Measurements from ENCODE around the gene ANKMY1.

Gene ANKMY1

GRCh38 chr2:240518981-240519380, 38.8 kb downstream of the ANKMY1 start:
- Histone ChIP-seq H3K27me3 (ENCODE audit: low read length) (no peaks in the 10 kb centered on the region), H3K9me2 (replicated peaks; ENCODE audit: insufficient read depth, low read length) (no peaks in the 10 kb centered on the region), H3K9me3 (ENCODE audit: insufficient read depth, low read length) (no peaks in the 10 kb centered on the region), H3F3A (ENCODE audit: insufficient read depth) (no peaks in the 10 kb centered on the region), H3K27ac (ENCODE audit: low read depth, low read length) (no peak overlapping the region), H3K9ac (ENCODE audit: low read length) (no peak overlapping the region), H3K36me3 (ENCODE audit: low read length) (peaks cover 4% of the 10 kb centered on the region; the same call in 1 of the 2 replicates), H4K20me1 (ENCODE audit: low read depth, low read length) (no peaks in the 10 kb centered on the region), H2AFZ (ENCODE audit: low read depth, low read length, severe bottlenecking) (no peak overlapping the region), H3K79me2 (ENCODE audit: insufficient read depth, low read length) (no peaks in the 10 kb centered on the region), H3K4me3 (ENCODE audit: insufficient read depth, low read length, poor library complexity, severe bottlenecking) (no peak overlapping the region), H3K4me2 (ENCODE audit: low read depth, low read length, poor library complexity, severe bottlenecking) (no peak overlapping the region)
- TF ChIP-seq, protein P1, sequence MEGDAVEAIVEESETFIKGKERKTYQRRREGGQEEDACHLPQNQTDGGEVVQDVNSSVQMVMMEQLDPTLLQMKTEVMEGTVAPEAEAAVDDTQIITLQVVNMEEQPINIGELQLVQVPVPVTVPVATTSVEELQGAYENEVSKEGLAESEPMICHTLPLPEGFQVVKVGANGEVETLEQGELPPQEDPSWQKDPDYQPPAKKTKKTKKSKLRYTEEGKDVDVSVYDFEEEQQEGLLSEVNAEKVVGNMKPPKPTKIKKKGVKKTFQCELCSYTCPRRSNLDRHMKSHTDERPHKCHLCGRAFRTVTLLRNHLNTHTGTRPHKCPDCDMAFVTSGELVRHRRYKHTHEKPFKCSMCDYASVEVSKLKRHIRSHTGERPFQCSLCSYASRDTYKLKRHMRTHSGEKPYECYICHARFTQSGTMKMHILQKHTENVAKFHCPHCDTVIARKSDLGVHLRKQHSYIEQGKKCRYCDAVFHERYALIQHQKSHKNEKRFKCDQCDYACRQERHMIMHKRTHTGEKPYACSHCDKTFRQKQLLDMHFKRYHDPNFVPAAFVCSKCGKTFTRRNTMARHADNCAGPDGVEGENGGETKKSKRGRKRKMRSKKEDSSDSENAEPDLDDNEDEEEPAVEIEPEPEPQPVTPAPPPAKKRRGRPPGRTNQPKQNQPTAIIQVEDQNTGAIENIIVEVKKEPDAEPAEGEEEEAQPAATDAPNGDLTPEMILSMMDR (IDR thresholded peaks at IDR 0.05; ENCODE audit: insufficient read depth, low read length, poor library complexity, severe bottlenecking) = no peak
- no peak for TF ChIP-seq EZH2phosphoT487 (conservative IDR thresholded peaks at IDR 0.05; ENCODE audit: low read length)

DNA sequence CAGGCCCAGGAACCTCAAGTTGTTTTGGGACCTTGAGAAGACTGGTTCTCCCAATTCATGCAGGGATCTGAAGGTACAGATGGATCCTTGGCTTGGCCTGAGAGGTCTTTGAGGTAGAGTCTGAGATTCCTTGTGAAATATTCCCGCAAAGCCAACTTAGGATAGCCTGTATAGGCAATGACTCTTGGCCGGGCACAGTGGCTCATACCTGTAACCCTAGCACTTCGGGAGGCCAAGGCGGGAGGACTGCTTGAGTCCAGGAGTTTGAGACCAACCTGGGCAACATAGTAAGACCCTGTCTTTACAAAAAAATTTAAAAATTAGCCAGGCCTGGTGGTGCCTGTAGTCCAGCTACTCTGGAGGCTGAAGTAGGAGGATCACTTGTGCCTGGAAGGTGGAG, 40.4 kb downstream of the ANKMY1 start:
- H3K79me2 ChIP-seq (ENCODE audit: insufficient read depth, low read length) = no peaks in the 10 kb centered on the region
- no peaks in the 10 kb centered on the region for H3K36me3 ChIP-seq (ENCODE audit: low read length)
- H2AFZ ChIP-seq (ENCODE audit: low read depth, low read length, severe bottlenecking) = no peak overlapping the region
- H3K4me2 ChIP-seq (ENCODE audit: low read depth, low read length, poor library complexity, severe bottlenecking) = no peak overlapping the region
- H3F3A ChIP-seq (ENCODE audit: insufficient read depth) = no peaks in the 10 kb centered on the region
- H3K9me2 ChIP-seq (replicated peaks; ENCODE audit: insufficient read depth, low read length) = no peaks in the 10 kb centered on the region
- no peak overlapping the region for H3K27ac ChIP-seq (ENCODE audit: low read depth, low read length)
- H3K27me3 ChIP-seq (ENCODE audit: low read length) = no peaks in the 10 kb centered on the region
- no peaks in the 10 kb centered on the region for H3K9me3 ChIP-seq (ENCODE audit: insufficient read depth, low read length)
- TF ChIP-seq, protein P1 (IDR thresholded peaks at IDR 0.05; ENCODE audit: insufficient read depth, low read length, poor library complexity, severe bottlenecking) = no peak
- TF ChIP-seq EZH2phosphoT487 (conservative IDR thresholded peaks at IDR 0.05; ENCODE audit: low read length) = no peak
- H4K20me1 ChIP-seq (ENCODE audit: low read depth, low read length) = no peaks in the 10 kb centered on the region
- H3K4me3 ChIP-seq (ENCODE audit: insufficient read depth, low read length, poor library complexity, severe bottlenecking) = no peak overlapping the region
- no peak overlapping the region for H3K9ac ChIP-seq (ENCODE audit: low read length)

DNA sequence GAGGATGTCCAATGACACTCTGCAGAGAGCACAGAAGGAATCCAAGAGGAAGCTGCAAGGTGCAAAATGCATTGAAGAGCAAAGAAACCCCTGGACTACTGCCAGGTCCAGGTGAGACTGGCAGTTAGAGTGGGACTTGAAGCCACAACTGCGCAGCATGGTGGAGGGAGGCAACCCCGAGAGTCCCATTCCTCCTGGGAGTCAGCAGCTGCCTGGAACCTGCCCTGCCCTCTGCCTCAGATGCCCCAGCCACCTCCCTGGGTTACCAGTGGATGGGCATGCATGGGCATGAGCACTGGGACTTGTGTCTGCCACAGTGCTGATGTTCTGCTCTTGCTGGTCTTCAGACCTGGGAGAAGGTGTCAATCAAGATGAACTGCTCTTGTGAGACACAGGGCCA, 43.2 kb downstream of the ANKMY1 start:
- H3K4me2 ChIP-seq (ENCODE audit: low read depth, low read length, poor library complexity, severe bottlenecking) = no peak overlapping the region
- no peaks in the 10 kb centered on the region for H3K9me3 ChIP-seq (ENCODE audit: insufficient read depth, low read length)
- no peak overlapping the region for H3K9ac ChIP-seq (ENCODE audit: low read length)
- no peak overlapping the region for H3K4me3 ChIP-seq (ENCODE audit: insufficient read depth, low read length, poor library complexity, severe bottlenecking)
- TF ChIP-seq, protein P1 (IDR thresholded peaks at IDR 0.05; ENCODE audit: insufficient read depth, low read length, poor library complexity, severe bottlenecking) = no peak
- TF ChIP-seq EZH2phosphoT487 (conservative IDR thresholded peaks at IDR 0.05; ENCODE audit: low read length) = no peak
- no peaks in the 10 kb centered on the region for H3K79me2 ChIP-seq (ENCODE audit: insufficient read depth, low read length)
- H4K20me1 ChIP-seq (ENCODE audit: low read depth, low read length) = no peaks in the 10 kb centered on the region
- no peaks in the 10 kb centered on the region for H3F3A ChIP-seq (ENCODE audit: insufficient read depth)
- H3K27ac ChIP-seq (ENCODE audit: low read depth, low read length) = peak overlapping the region; percentile 20; the same call in 1 of the 2 replicates
- no peaks in the 10 kb centered on the region for H3K36me3 ChIP-seq (ENCODE audit: low read length)
- no peaks in the 10 kb centered on the region for H3K27me3 ChIP-seq (ENCODE audit: low read length)
- no peak overlapping the region for H2AFZ ChIP-seq (ENCODE audit: low read depth, low read length, severe bottlenecking)
- no peaks in the 10 kb centered on the region for H3K9me2 ChIP-seq (replicated peaks; ENCODE audit: insufficient read depth, low read length)

Measured in SU-DHL-6 (cell line).